ENCODE results near the gene ADCY6. TPM values are rescaled to one million over a fixed set of nuclear protein-coding genes. Genes with fewer than 3 reads are reported as not detected.

The ADCY6 gene
- total and polyA plus RNA-seq, 2 of the 4 experiments (the other 2 are of a cell fraction): 18.5 to 34.4 TPM

- H3K9ac ChIP-seq (ENCODE audit: low read depth, low read length): no peak overlapping the region
- H3K56ac ChIP-seq (ENCODE audit: extremely low read depth, insufficient read depth, low read length): no peak overlapping the region
- peaks cover 21% of the 10 kb centered on the region for H3K4me1 ChIP-seq (ENCODE audit: control insufficient read depth, insufficient read depth, low read length)
- no peaks in the 10 kb centered on the region for H3K9me3 ChIP-seq (ENCODE audit: control insufficient read depth, insufficient read depth, low read length)
- H2BK15ac ChIP-seq (ENCODE audit: low read depth, low read length): no peak overlapping the region
- peaks cover 34% of the 10 kb centered on the region for H3K9me1 ChIP-seq (ENCODE audit: insufficient read depth, low read length)
- peaks cover 36% of the 10 kb centered on the region for H4K20me1 ChIP-seq (ENCODE audit: insufficient read depth, low read length)
- no peak overlapping the region for H4K91ac ChIP-seq (ENCODE audit: insufficient read depth, low read depth, low read length)
- ChIA-PET POLR2A (ENCODE audit: unreplicated experiment) (no interaction called here), CTCF (no interaction called here)
- H3K18ac ChIP-seq (ENCODE audit: low read depth, low read length): no peak overlapping the region
- H2BK20ac ChIP-seq (ENCODE audit: low read depth, low read length): no peak overlapping the region
- no peaks in the 10 kb centered on the region for H3K27me3 ChIP-seq (ENCODE audit: control insufficient read depth, insufficient read depth, low read length)
- H2AK9ac ChIP-seq (replicated peaks; ENCODE audit: low read depth, low read length, poor library complexity): no peak overlapping the region
- no peak overlapping the region for H3K23ac ChIP-seq (ENCODE audit: low read depth, low read length)
- no peak overlapping the region for H3K14ac ChIP-seq (replicated peaks; ENCODE audit: low read depth, low read length)
- no peak overlapping the region for H2AFZ ChIP-seq (replicated peaks; ENCODE audit: low read length, poor library complexity)
- H3K79me1 ChIP-seq (ENCODE audit: low read depth in 1 of 2, low read length in 2 of 2): peaks cover 61 to 75% of the 10 kb centered on the region in 2 experiments
- no peak overlapping the region for H3K4ac ChIP-seq (ENCODE audit: low read depth, low read length)
- H3K4me2 ChIP-seq (ENCODE audit: low read depth, low read length): no peak overlapping the region
- H4K5ac ChIP-seq (ENCODE audit: low read depth, low read length): no peak overlapping the region
- dilution Hi-C loops (cut with HindIII; ENCODE audit: low sequenced_read_pairs, unreplicated experiment): no loop called here
- no peak overlapping the region for H3K4me3 ChIP-seq (ENCODE audit: insufficient read depth, low read depth, low read length)
- no peak overlapping the region for H4K8ac ChIP-seq (ENCODE audit: low read depth in 2 of 2, low read length in 2 of 2)
- H2BK5ac ChIP-seq (ENCODE audit: low read depth, low read length, poor library complexity, severe bottlenecking): no peak overlapping the region
- TF ChIP-seq CEBPB (IDR thresholded peaks at IDR 0.05; ENCODE audit: low read depth, low read length) (no peak), BHLHE40 (IDR thresholded peaks at IDR 0.05; ENCODE audit: low read depth, low read length) (no peak), MAFK (IDR thresholded peaks at IDR 0.05; ENCODE audit: low read depth, low read length) (no peak), SMC3 (IDR thresholded peaks at IDR 0.05; ENCODE audit: low read depth, low read length) (no peak)
- no peak overlapping the region for H2AK5ac ChIP-seq (ENCODE audit: low read depth, low read length)
- in situ Hi-C loops (cut with MboI; ENCODE audit: low sequenced_read_pairs): loop anchor here (25.0 kb wide), 1 partner anchor 245 kb away; the partner anchor contains the start of gene OR8S1
- DNase-seq (no peak), ATAC-seq (ENCODE audit: low read depth) (no peak)
- peaks cover 17% of the 10 kb centered on the region; the same call in 1 of the 2 replicates for H3K36me3 ChIP-seq (ENCODE audit: control insufficient read depth, insufficient read depth, low read length)
- BruUV-seq (replicated peaks): no TSS peak
- WGBS, 2 experiments (ENCODE audit: extremely low coverage in 2 of 2, insufficient read length in 1 of 2): 90% methylated on average over 38 of the region's 63 CpGs; no CpG with 5 or more reads in 1 of the 2 experiments
- intact Hi-C loops (cut with micrococcal nuclease): no loop called here
- no peak overlapping the region for H3K27ac ChIP-seq (ENCODE audit: insufficient read depth, low read length)
- H2BK120ac ChIP-seq (ENCODE audit: low read depth, low read length): no peak overlapping the region
Observed at GRCh38 chr12:48782457-48783395, 6.2 kb downstream of the ADCY6 start.

Data from IMR-90 (cell line).